Activated naive CD4-positive, alpha-beta T cell treated with anti-CD3 and anti-CD28 coated beads for 36 hours (primary cell): ENCODE data around the gene BARD1. TPM values are rescaled to one million over a fixed set of nuclear protein-coding genes. Genes with fewer than 3 reads are reported as not detected.
A peak's percentile ranks its signal among the peaks of the same experiment; 100 is the strongest.
"Not testable (repeated sequence)": the region's sequence is repeated elsewhere in the genome, so short reads cannot be mapped to it uniquely, and the experiment has no call there.

Source experiments
- CTCF ChIA-PET: fragments of 350-600 bp; sonication (Branson Sonifier 250); formaldehyde crosslinking; loops from one replicate; lab custom pipeline; 2021; ENCODE audit warnings: antibody characterized with exemption; lab: Charles Lee
- DNase-seq: peaks from one replicate; pipeline ENCODE4 v3.0.0-alpha.2; 2020
- H3K27ac Mint-ChIP-seq: one replicate; pipeline ENCODE4 v1.8.0; 2021; ENCODE audit warnings: mild to moderate bottlenecking, mixed read lengths
- H3K27me3 Mint-ChIP-seq: one replicate; pipeline ENCODE4 v1.8.0; 2021; ENCODE audit warnings: low read depth, mixed read lengths
- H3K36me3 Mint-ChIP-seq: one replicate; pipeline ENCODE4 v1.8.0; 2021; ENCODE audit warnings: low read depth, mixed read lengths
- H3K4me1 Mint-ChIP-seq: one replicate; pipeline ENCODE4 v1.8.0; 2021; ENCODE audit warnings: low read depth, mixed read lengths
- H3K4me3 Mint-ChIP-seq: one replicate; pipeline ENCODE4 v1.8.0; 2021; ENCODE audit warnings: mild to moderate bottlenecking, moderate library complexity, mixed read lengths
- H3K9me3 Mint-ChIP-seq: one replicate; pipeline ENCODE4 v1.8.0; 2021; ENCODE audit warnings: mixed read lengths
- intact Hi-C: fragments of 100-400 bp; cut with micrococcal nuclease; formaldehyde crosslinking; loops from one replicate; pipeline ENCODE4 v1.15.1; 2023
- total RNA-seq, 2 experiments: library from RNA; stranded (reverse); gene quantifications; one replicate each; pipeline ENCODE4 v1.2.3, GENCODE V29; 2021

BARD1 gene
- total RNA-seq, 2 experiments from 2014 or later = 24.5 to 25.6 TPM

GRCh38 chr2:214706986-214707385 is 102.5 kb downstream of the BARD1 start:
- Mint-ChIP-seq H3K27ac (no peak overlapping the region), H3K4me3 (no peak overlapping the region), H3K27me3 (no peaks in the 10 kb centered on the region), H3K36me3 (no peaks in the 10 kb centered on the region), H3K9me3 (no peaks in the 10 kb centered on the region), H3K4me1 (no peaks in the 10 kb centered on the region)
- intact Hi-C loops = no loop called here
- no peak for DNase-seq
- CTCF ChIA-PET = no interaction called here

DNA sequence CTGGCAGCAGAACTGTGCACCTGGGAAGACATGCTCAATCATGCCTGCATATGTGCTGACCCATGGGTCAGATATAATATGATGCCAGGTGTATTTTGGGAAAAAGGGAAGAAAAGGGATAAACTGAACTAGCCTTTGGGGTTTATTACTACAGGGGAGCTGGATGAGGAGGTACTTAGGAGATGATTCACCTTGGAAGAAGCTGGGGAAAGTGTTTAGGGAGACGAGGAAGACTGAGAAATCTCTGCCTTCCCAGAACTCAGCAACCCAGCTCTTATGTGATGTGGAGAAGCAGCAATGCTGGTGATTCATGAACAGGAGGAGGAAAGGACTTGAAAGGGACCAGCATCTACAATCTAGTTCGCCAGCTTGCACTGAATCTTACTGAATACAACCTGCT is 110.2 kb downstream of the BARD1 start:
- Mint-ChIP-seq H3K27me3 (no peaks in the 10 kb centered on the region), H3K27ac (no peak overlapping the region), H3K36me3 (no peaks in the 10 kb centered on the region), H3K9me3 (peaks cover 5% of the 10 kb centered on the region), H3K4me1 (no peaks in the 10 kb centered on the region), H3K4me3 (no peak overlapping the region)
- intact Hi-C loops = no loop called here
- DNase-seq = no peak
- CTCF ChIA-PET = no interaction called here

GRCh38 chr2:214696681-214697080 is 112.8 kb downstream of the BARD1 start:
- CTCF ChIA-PET = no interaction called here
- H3K36me3 Mint-ChIP-seq = no peaks in the 10 kb centered on the region
- no peak for DNase-seq
- intact Hi-C loops = no loop called here
- H3K9me3 Mint-ChIP-seq = peaks cover 5% of the 10 kb centered on the region
- no peak overlapping the region for H3K27ac Mint-ChIP-seq
- no peaks in the 10 kb centered on the region for H3K27me3 Mint-ChIP-seq
- H3K4me1 Mint-ChIP-seq = no peaks in the 10 kb centered on the region
- no peak overlapping the region for H3K4me3 Mint-ChIP-seq

- intact Hi-C loops = no loop called here
- Mint-ChIP-seq H3K4me3 (no peak overlapping the region), H3K36me3 (no peaks in the 10 kb centered on the region), H3K9me3 (peaks cover 2% of the 10 kb centered on the region), H3K27me3 (no peaks in the 10 kb centered on the region), H3K4me1 (no peaks in the 10 kb centered on the region), H3K27ac (no peak overlapping the region)
- DNase-seq = no peak
- CTCF ChIA-PET = no interaction called here
These were observed 113.7 kb downstream of the BARD1 start for GRCh38 chr2:214695789-214696188.

- H3K4me1 Mint-ChIP-seq, H3K9me3 Mint-ChIP-seq, CTCF ChIA-PET, DNase-seq, H3K27ac Mint-ChIP-seq, H3K36me3 Mint-ChIP-seq, H3K27me3 Mint-ChIP-seq: not testable (repeated sequence)
- H3K4me3 Mint-ChIP-seq = peak overlapping the region; percentile 72
- intact Hi-C loops = loop anchor here (5.0 kb wide), 1 partner anchor 124 kb away; the partner anchor contains the start of gene BARD1
These were observed 125.9 kb downstream of the BARD1 start for GRCh38 chr2:214683557-214683956.

DNA sequence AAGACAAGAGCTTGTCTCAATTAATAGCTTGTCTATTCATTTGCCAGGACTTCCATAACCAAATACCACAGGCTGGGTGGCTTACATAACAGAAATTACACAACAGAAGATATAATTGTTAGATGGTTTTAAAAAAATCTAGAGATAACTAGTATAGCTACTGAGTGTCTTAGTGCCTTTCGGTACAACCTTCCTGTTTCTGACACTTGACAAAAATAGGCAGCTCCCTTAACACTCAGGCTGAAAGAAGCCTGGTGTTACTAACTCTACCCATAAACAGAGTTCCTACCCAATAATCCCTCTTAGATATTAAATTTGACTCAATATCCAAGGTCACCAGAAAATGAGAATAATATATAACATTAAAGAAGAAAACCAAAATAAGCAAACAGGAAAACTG is 129.7 kb downstream of the BARD1 start:
- Mint-ChIP-seq H3K36me3 (peaks cover 3% of the 10 kb centered on the region), H3K4me1 (peaks cover 8% of the 10 kb centered on the region), H3K27me3 (peaks cover 3% of the 10 kb centered on the region), H3K27ac (no peak overlapping the region), H3K9me3 (peaks cover 1% of the 10 kb centered on the region), H3K4me3 (no peak overlapping the region)
- CTCF ChIA-PET = no interaction called here
- DNase-seq = no peak
- intact Hi-C loops = loop anchor here (5.0 kb wide), 1 partner anchor 128 kb away; the partner anchor contains the start of gene BARD1

DNA sequence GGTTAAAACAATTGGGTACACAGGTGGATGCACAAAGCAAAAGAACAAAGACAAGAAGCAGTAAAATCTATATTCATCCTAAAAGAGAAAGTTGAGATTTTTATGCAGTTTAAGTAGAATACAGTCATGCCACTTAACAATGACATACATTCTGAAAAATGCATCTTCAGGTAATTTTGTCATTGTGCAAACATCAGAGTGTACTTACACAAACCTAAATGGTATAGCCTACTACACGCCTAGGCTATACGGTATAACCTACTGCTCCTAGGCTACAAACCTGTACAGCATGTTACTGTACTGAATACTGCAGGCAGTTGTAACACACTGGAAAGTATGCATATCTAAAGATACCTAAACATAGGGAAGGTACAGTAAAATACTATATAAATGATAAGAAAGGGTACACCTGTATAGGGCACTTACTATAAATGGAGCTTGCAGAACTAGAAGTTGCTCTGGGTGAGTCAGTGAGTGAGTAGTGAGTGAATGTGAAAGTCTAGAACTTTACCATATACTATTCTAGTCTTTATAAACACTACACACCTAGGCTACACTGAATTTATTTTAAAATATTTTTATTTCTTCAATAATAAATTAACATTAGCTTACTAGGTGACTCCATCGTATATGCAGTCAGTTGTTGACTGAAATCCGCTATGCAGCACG is 132.9 kb downstream of the BARD1 start:
- Mint-ChIP-seq H3K36me3 (no peaks in the 10 kb centered on the region), H3K4me1 (peaks cover 2% of the 10 kb centered on the region), H3K9me3 (peaks cover 1% of the 10 kb centered on the region), H3K27ac (no peak overlapping the region), H3K4me3 (no peak overlapping the region), H3K27me3 (no peaks in the 10 kb centered on the region)
- CTCF ChIA-PET = no interaction called here
- no peak for DNase-seq
- intact Hi-C loops = no loop called here
